Peyer's patch (tissue), 4 donors: Measurements from ENCODE around the gene CENPC.

Source experiments
- POLR2A ChIP-seq, 2 donors: fragments of 450-650 bp; IDR thresholded peaks; one replicate each; pipeline ENCODE4 v1.5.1; 2017; ENCODE audit warnings: antibody characterized with exemption in 2 of 2, mild to moderate bottlenecking in 2 of 2, moderate library complexity in 2 of 2
- TF ChIP-seq, protein P1 (sequence below), 6 experiments: fragments of 450-650 bp in 4 of 6; fragments of 200-600 bp in 2 of 6; sonication (generic) in 1 of 6; IDR thresholded peaks; one replicate each; pipeline ENCODE4 v1.5.1; 2017 to 2019; ENCODE audit warnings: antibody characterized with exemption in 6 of 6, mild to moderate bottlenecking in 3 of 6, moderate library complexity in 1 of 6

- TF ChIP-seq, protein P1, sequence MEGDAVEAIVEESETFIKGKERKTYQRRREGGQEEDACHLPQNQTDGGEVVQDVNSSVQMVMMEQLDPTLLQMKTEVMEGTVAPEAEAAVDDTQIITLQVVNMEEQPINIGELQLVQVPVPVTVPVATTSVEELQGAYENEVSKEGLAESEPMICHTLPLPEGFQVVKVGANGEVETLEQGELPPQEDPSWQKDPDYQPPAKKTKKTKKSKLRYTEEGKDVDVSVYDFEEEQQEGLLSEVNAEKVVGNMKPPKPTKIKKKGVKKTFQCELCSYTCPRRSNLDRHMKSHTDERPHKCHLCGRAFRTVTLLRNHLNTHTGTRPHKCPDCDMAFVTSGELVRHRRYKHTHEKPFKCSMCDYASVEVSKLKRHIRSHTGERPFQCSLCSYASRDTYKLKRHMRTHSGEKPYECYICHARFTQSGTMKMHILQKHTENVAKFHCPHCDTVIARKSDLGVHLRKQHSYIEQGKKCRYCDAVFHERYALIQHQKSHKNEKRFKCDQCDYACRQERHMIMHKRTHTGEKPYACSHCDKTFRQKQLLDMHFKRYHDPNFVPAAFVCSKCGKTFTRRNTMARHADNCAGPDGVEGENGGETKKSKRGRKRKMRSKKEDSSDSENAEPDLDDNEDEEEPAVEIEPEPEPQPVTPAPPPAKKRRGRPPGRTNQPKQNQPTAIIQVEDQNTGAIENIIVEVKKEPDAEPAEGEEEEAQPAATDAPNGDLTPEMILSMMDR (IDR thresholded peaks at IDR 0.05), result no peak
- no peak for TF ChIP-seq POLR2A (IDR thresholded peaks at IDR 0.05)
Measured at GRCh38 chr4:67522230-67522629, 23.1 kb downstream of the CENPC start.
